Trophoblast cell (in vitro differentiated cells and primary cell): ENCODE measurements around the gene OR6N2.

Experiments used
- DNase-seq, 2 donors: peaks; one replicate each; pipeline ENCODE4 v3.0.0-alpha.2; 2016
- H2AFZ ChIP-seq: 2 replicates; pipeline ENCODE4 v1.6.1; 2013; ENCODE audit warnings: low read length, moderate library complexity, mild to moderate bottlenecking; ENCODE audit not compliant: insufficient read depth, poor library complexity
- H2AK5ac ChIP-seq: 2 replicates; pipeline ENCODE4 v1.6.1; 2013; ENCODE audit warnings: mild to moderate bottlenecking, low read length
- H2BK120ac ChIP-seq: 2 replicates; pipeline ENCODE4 v1.6.1; 2013; ENCODE audit warnings: low read length, mild to moderate bottlenecking, moderate library complexity; ENCODE audit not compliant: insufficient read depth, poor library complexity
- H2BK12ac ChIP-seq: 2 replicates; pipeline ENCODE4 v1.6.1; 2013; ENCODE audit warnings: mild to moderate bottlenecking, low read length, moderate library complexity
- H2BK5ac ChIP-seq: 2 replicates; pipeline ENCODE4 v1.6.1; 2013; ENCODE audit warnings: low read length, low read depth, moderate library complexity, mild to moderate bottlenecking; ENCODE audit not compliant: poor library complexity
- H3K14ac ChIP-seq: 2 replicates; pipeline ENCODE4 v1.6.1; 2013; ENCODE audit warnings: mild to moderate bottlenecking, low read length
- H3K18ac ChIP-seq: 2 replicates; pipeline ENCODE4 v1.6.1; 2013; ENCODE audit warnings: mild to moderate bottlenecking, low read length
- H3K23ac ChIP-seq: 2 replicates; pipeline ENCODE4 v1.6.1; 2013; ENCODE audit warnings: low read length
- H3K27ac ChIP-seq: 2 replicates; pipeline ENCODE4 v1.5.1; 2013; ENCODE audit warnings: low read depth, mild to moderate bottlenecking, inconsistent platforms, low read length, moderate library complexity
- H3K27me3 ChIP-seq: 2 replicates; pipeline ENCODE4 v1.6.1; 2013; ENCODE audit warnings: inconsistent platforms, mild to moderate bottlenecking, low read length, moderate library complexity; ENCODE audit not compliant: insufficient read depth
- H3K36me3 ChIP-seq, 2 experiments: 1 replicate in 1 of 2; 2 replicates in 1 of 2; pipeline ENCODE4 v1.6.1; 2013; ENCODE audit warnings: low read length in 2 of 2, mild to moderate bottlenecking in 2 of 2, moderate library complexity in 1 of 2; ENCODE audit not compliant: insufficient read depth in 2 of 2, control insufficient read depth in 1 of 2
- H3K4ac ChIP-seq: 2 replicates; pipeline ENCODE4 v1.6.1; 2013; ENCODE audit warnings: low read depth, mild to moderate bottlenecking, low read length, moderate library complexity
- H3K4me1 ChIP-seq, 2 experiments: 1 replicate in 1 of 2; 2 replicates in 1 of 2; pipeline ENCODE4 v1.6.1; 2013; ENCODE audit warnings: low read length in 2 of 2, mild to moderate bottlenecking in 2 of 2, moderate library complexity in 1 of 2; ENCODE audit not compliant: insufficient read depth in 2 of 2, control insufficient read depth in 1 of 2
- H3K4me2 ChIP-seq: 2 replicates; pipeline ENCODE4 v1.6.1; 2013; ENCODE audit warnings: inconsistent platforms, mild to moderate bottlenecking, low read length, moderate library complexity
- H3K4me3 ChIP-seq: 2 replicates; pipeline ENCODE4 v1.5.1; 2013; ENCODE audit warnings: mild to moderate bottlenecking, low read depth, low read length, inconsistent platforms
- H3K79me1 ChIP-seq: one replicate; pipeline ENCODE4 v1.6.1; 2013; ENCODE audit warnings: low read length
- H3K79me2 ChIP-seq: 2 replicates; pipeline ENCODE4 v1.6.1; 2013; ENCODE audit warnings: low read length, mild to moderate bottlenecking; ENCODE audit not compliant: control insufficient read depth, insufficient read depth, poor library complexity
- H3K9ac ChIP-seq: 2 replicates; pipeline ENCODE4 v1.6.1; 2013; ENCODE audit warnings: mild to moderate bottlenecking, low read length
- H3K9me3 ChIP-seq: 2 replicates; pipeline ENCODE4 v1.6.1; 2013; ENCODE audit warnings: low read depth, mild to moderate bottlenecking, control low read depth, inconsistent platforms, low read length; ENCODE audit not compliant: insufficient read depth
- H4K12ac ChIP-seq: 2 replicates; pipeline ENCODE4 v1.6.1; 2013; ENCODE audit warnings: low read depth, mild to moderate bottlenecking, low read length, moderate library complexity
- H4K8ac ChIP-seq: 2 replicates; pipeline ENCODE4 v1.6.1; 2013; ENCODE audit warnings: low read depth, mild to moderate bottlenecking, low read length, moderate library complexity
- H4K91ac ChIP-seq: one replicate; pipeline ENCODE4 v1.6.1; 2013; ENCODE audit warnings: low read depth, mild to moderate bottlenecking, low read length, moderate library complexity
- WGBS: extraction: QIAGEN DNeasy Blood & Tissue Kit; methylation state at CpG from one replicate; pipeline ENCODE4 v1.1.7; 2013; ENCODE audit warnings: missing lambda C conversion rate; ENCODE audit not compliant: insufficient read length, insufficient coverage; ENCODE audit errors: extremely low coverage; 5-methylcytosine and 5-hydroxymethylcytosine counted together

OR6N2 gene

DNA sequence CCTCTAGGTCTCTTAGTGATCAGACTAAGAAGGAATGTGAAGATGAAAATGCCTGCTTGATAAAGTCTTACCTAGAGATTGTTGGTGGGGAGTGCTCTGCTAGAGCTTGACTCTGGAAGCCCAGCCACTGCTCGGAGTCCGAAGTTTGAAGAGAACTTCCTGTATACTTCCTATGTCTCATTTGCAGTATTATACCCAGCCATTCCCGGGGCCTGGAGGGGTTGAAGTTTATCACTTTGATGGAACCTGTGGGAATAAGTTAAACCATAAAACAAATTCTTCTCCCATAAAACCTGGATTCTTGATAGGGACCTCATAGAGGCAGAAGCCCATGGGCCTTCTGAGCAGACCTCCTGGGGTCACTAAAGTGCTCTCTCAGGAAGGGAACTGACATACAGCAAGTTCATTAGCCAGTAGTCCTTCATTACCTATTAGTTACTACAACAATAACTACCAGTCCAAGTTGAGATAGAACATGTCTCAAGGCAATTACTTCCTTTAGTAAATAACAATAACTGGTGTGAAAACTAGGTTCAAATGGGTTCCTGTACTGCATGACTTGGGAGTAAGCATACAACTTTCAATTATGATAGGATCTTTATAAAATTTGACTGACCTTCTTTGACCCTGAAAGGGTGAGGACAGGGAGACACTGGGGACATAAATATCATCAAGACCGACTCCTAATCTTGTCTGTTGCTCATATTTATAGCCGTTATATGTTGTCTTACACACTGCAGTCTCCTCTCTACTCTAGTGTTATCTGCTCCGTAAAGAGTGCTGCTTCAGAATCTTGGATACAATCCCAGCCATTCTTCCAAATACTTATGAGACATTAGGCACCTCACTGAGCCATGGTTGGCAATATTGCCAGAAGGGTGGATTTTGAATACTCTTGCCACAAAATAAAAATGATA, 8.8 kb downstream of the OR6N2 start, which contains the start of gene OR6N1:
Gene OR6N1 (minus strand): TSS at position 246 of the 917 bp plus-strand sequence. CDS start 5,513 bp downstream, outside the sequence.
- Histone ChIP-seq H3K23ac (no peak within 1 kb of the TSS), H3K4me2 (no peak within 1 kb of the TSS), H4K8ac (no peak within 1 kb of the TSS), H3K4ac (no peak within 1 kb of the TSS), H4K12ac (no peak within 1 kb of the TSS), H3K9ac (no peak within 1 kb of the TSS), H3K14ac (no peak within 1 kb of the TSS), H3K4me1 (no peaks in the 10 kb centered on the region), H2BK120ac (no peak within 1 kb of the TSS), H3K9me3 (no peaks in the 10 kb centered on the region), H3K79me2 (no peaks in the 10 kb centered on the region), H2AK5ac (no peak within 1 kb of the TSS), H3K27me3 (no peaks in the 10 kb centered on the region), H3K36me3 (no peaks in the 10 kb centered on the region), H2AFZ (no peak within 1 kb of the TSS), H2BK5ac (no peak within 1 kb of the TSS), H3K79me1 (no peaks in the 10 kb centered on the region), H4K91ac (no peak within 1 kb of the TSS), H3K18ac (no peak within 1 kb of the TSS), H2BK12ac (no peak within 1 kb of the TSS), H3K27ac (no peak within 1 kb of the TSS), H3K4me3 (no peak within 1 kb of the TSS)
- no peak for DNase-seq
- WGBS: no CpG with 5 or more reads among the region's 6 CpGs

- H2BK12ac ChIP-seq: no peak within 1 kb of the TSS
- no peak within 1 kb of the TSS for H4K12ac ChIP-seq
- no CpG with 5 or more reads among the region's 2 CpGs for WGBS
Observed at GRCh38 chr1:158754420-158754819, 26.6 kb downstream of the OR6N2 start, which contains the start of gene OR6K6. Gene OR6K6 (plus strand): TSS chr1:158754720. CDS start chr1:158754888, 168 bp downstream.

DNA sequence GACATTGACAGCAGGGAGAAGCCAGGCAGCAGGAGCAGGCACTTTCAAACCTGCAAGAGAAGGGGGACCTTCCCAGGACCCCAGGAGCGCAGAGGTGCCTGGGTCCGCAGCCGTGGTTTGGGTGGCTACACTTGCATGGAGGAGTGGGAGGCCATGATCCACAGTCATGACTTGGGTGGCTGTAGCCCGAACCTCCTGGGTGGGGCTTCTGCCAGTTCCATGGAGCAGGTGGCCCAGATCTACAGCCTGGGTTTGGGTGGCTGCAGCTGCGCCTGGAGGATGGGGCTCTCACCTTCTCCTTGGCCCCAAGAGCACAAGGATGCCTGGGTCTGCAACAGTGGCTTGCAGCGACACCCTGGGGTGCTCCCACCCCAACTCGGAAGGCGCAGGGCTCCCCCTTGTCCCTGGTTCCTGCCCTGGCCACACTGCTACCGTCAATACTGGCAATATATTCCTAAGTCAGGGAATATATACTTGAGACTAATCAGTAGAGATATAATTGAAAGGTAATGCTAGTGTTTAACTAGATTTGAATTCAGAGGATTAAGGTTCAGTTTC, 28.8 kb downstream of the OR6N2 start:
- H3K4me3 ChIP-seq: no peak overlapping the region
- no peaks in the 10 kb centered on the region for H3K79me1 ChIP-seq
- WGBS: no CpG with 5 or more reads among the region's 9 CpGs
- H4K91ac ChIP-seq: no peak overlapping the region
- no peak overlapping the region for H3K9ac ChIP-seq
- no peak overlapping the region for H3K27ac ChIP-seq
- H3K23ac ChIP-seq: no peak overlapping the region
- H3K9me3 ChIP-seq: no peaks in the 10 kb centered on the region
- no peak overlapping the region for H2BK120ac ChIP-seq
- H2BK12ac ChIP-seq: no peak overlapping the region
- no peak overlapping the region for H3K14ac ChIP-seq
- H2AFZ ChIP-seq: no peak overlapping the region
- H3K4ac ChIP-seq: no peak overlapping the region
- H3K4me2 ChIP-seq: no peak overlapping the region
- H3K79me2 ChIP-seq: no peaks in the 10 kb centered on the region
- H3K4me1 ChIP-seq: no peaks in the 10 kb centered on the region
- H3K18ac ChIP-seq: no peak overlapping the region
- no peak overlapping the region for H2BK5ac ChIP-seq
- H3K27me3 ChIP-seq: no peaks in the 10 kb centered on the region
- H3K36me3 ChIP-seq: no peaks in the 10 kb centered on the region
- H4K12ac ChIP-seq: no peak overlapping the region
- no peak overlapping the region for H4K8ac ChIP-seq
- no peak overlapping the region for H2AK5ac ChIP-seq
- DNase-seq: no peak

More at GRCh38 chr1:158754420-158754819, 26.6 kb downstream of the OR6N2 start, which contains the start of gene OR6K6:
- no peak within 1 kb of the TSS for H2AK5ac ChIP-seq
- no peak within 1 kb of the TSS for H4K8ac ChIP-seq
- no peak within 1 kb of the TSS for H3K18ac ChIP-seq
- H3K4ac ChIP-seq: no peak within 1 kb of the TSS
- H3K27me3 ChIP-seq: no peaks in the 10 kb centered on the region
- no peak within 1 kb of the TSS for H2BK120ac ChIP-seq
- no peak within 1 kb of the TSS for H3K9ac ChIP-seq
- no peak within 1 kb of the TSS for H3K27ac ChIP-seq
- no peak within 1 kb of the TSS for H3K23ac ChIP-seq
- no peak within 1 kb of the TSS for H3K4me3 ChIP-seq
- no peaks in the 10 kb centered on the region for H3K4me1 ChIP-seq
- H4K91ac ChIP-seq: no peak within 1 kb of the TSS
- no peak within 1 kb of the TSS for H2AFZ ChIP-seq
- H3K79me2 ChIP-seq: no peaks in the 10 kb centered on the region
- no peaks in the 10 kb centered on the region for H3K79me1 ChIP-seq
- no peak for DNase-seq
- no peak within 1 kb of the TSS for H3K14ac ChIP-seq
- no peaks in the 10 kb centered on the region for H3K36me3 ChIP-seq
- no peak within 1 kb of the TSS for H3K4me2 ChIP-seq
- no peak within 1 kb of the TSS for H2BK5ac ChIP-seq
- no peaks in the 10 kb centered on the region for H3K9me3 ChIP-seq

- Histone ChIP-seq H2AK5ac (no peak overlapping the region), H4K8ac (no peak overlapping the region), H3K79me2 (no peaks in the 10 kb centered on the region), H3K27ac (no peak overlapping the region), H3K14ac (no peak overlapping the region), H4K12ac (no peak overlapping the region), H3K23ac (no peak overlapping the region), H2BK12ac (no peak overlapping the region), H3K4me2 (no peak overlapping the region), H2BK120ac (no peak overlapping the region), H3K4ac (no peak overlapping the region), H3K9me3 (no peaks in the 10 kb centered on the region), H3K9ac (no peak overlapping the region), H3K18ac (no peak overlapping the region), H3K36me3 (no peaks in the 10 kb centered on the region), H3K4me1 (peaks cover 0 to 4% of the 10 kb centered on the region in 2 experiments), H2BK5ac (no peak overlapping the region), H3K79me1 (peaks cover 2% of the 10 kb centered on the region), H3K4me3 (no peak overlapping the region), H3K27me3 (no peaks in the 10 kb centered on the region), H4K91ac (no peak overlapping the region), H2AFZ (no peak overlapping the region)
- no peak for DNase-seq
Observed at GRCh38 chr1:158735848-158736247, 45.2 kb downstream of the OR6N2 start.
